Hepatocyte (in vitro differentiated cells): ENCODE data around the gene ANKRD11.

ENCODE experiments used
- CTCF ChIP-seq: fragments of 200-600 bp; sonication (generic); IDR thresholded peaks from 2 replicates; pipeline ENCODE4 v1.5.1; 2016; ENCODE audit warnings: antibody characterized with exemption, mild to moderate bottlenecking; ENCODE audit not compliant: poor library complexity
- EZH2phosphoT487 ChIP-seq: fragments of 200-600 bp; sonication (generic); IDR thresholded peaks from one replicate; pipeline ENCODE4 v1.6.1; 2018; ENCODE audit warnings: antibody characterized with exemption, mild to moderate bottlenecking, low read depth, moderate library complexity; ENCODE audit not compliant: unreplicated experiment, severe bottlenecking

- TF ChIP-seq CTCF (no peak), EZH2phosphoT487 (no peak)
Observed at GRCh38 chr16:89304181-89304851, 186.0 kb downstream of the ANKRD11 start.
